Suprapubic skin (tissue), 4 donors: Measurements from ENCODE around the gene UGT1A8. TPM values are rescaled to one million over a fixed set of nuclear protein-coding genes. Genes with fewer than 3 reads are reported as not detected.

Experiments used
- DNase-seq, 2 donors: peaks; one replicate each; pipeline ENCODE4 v3.0.0-alpha.2; 2019; ENCODE audit warnings: low spot score in 2 of 2
- H3K27ac ChIP-seq: fragments of 200-600 bp; sonication (generic); one replicate; pipeline ENCODE4 v1.5.1; 2019
- H3K27me3 ChIP-seq: fragments of 200-600 bp; sonication (generic); one replicate; pipeline ENCODE4 v1.5.1; 2019
- H3K36me3 ChIP-seq: fragments of 200-600 bp; sonication (generic); one replicate; pipeline ENCODE4 v1.5.1; 2019
- H3K4me1 ChIP-seq: fragments of 200-600 bp; sonication (generic); one replicate; pipeline ENCODE4 v1.5.1; 2019
- H3K4me3 ChIP-seq: fragments of 200-600 bp; sonication (generic); one replicate; pipeline ENCODE4 v1.5.1; 2019; ENCODE audit warnings: mild to moderate bottlenecking
- H3K9me3 ChIP-seq: fragments of 200-600 bp; sonication (generic); one replicate; pipeline ENCODE4 v1.5.1; 2019
- CTCF ChIP-seq, 2 donors: fragments of 200-600 bp in 1 of 2; fragments of 450-650 bp in 1 of 2; sonication (generic) in 1 of 2; IDR thresholded peaks; one replicate each; pipeline ENCODE4 v1.5.1; 2016 to 2019; ENCODE audit warnings: antibody characterized with exemption in 2 of 2, mild to moderate bottlenecking in 1 of 2, moderate library complexity in 1 of 2
- EP300 ChIP-seq: sonication (generic); formaldehyde crosslinking; IDR thresholded peaks from one replicate; pipeline ENCODE4 v1.6.1; 2017; ENCODE audit warnings: antibody characterized with exemption
- POLR2A ChIP-seq, 2 donors: fragments of 450-650 bp; IDR thresholded peaks; one replicate each; pipeline ENCODE4 v1.6.1; 2017; ENCODE audit warnings: antibody characterized with exemption in 2 of 2, mild to moderate bottlenecking in 2 of 2, moderate library complexity in 2 of 2
- POLR2AphosphoS5 ChIP-seq, 3 donors: sonication (generic); formaldehyde crosslinking; IDR thresholded peaks; one replicate each; pipeline ENCODE4 v1.6.1; 2017; ENCODE audit warnings: antibody characterized with exemption in 3 of 3
- WGBS: methylation state at CpG from one replicate; pipeline ENCODE4 v1.1.5; 2018; 5-methylcytosine and 5-hydroxymethylcytosine counted together
- total RNA-seq, 4 donors: library from RNA; depleted of rRNA; stranded (reverse); fragments of >200 nt; gene quantifications; one replicate each; pipeline ENCODE4 v1.1.0, GENCODE V29; 2016

The UGT1A8 gene
- total RNA-seq, 4 donors from 2014 or later, result 0.47 TPM; not detected in 3

GRCh38 chr2:233672886-233673285 lies 55.5 kb downstream of the UGT1A8 start:
- H3K4me1 ChIP-seq, result no peaks in the 10 kb centered on the region
- no peak for TF ChIP-seq POLR2AphosphoS5 (IDR thresholded peaks at IDR 0.05)
- TF ChIP-seq POLR2A (IDR thresholded peaks at IDR 0.05), result no peak
- no peak for TF ChIP-seq CTCF (IDR thresholded peaks at IDR 0.05)
- no peak for TF ChIP-seq EP300
- H3K27ac ChIP-seq, result no peak overlapping the region
- H3K9me3 ChIP-seq, result no peaks in the 10 kb centered on the region
- H3K4me3 ChIP-seq, result no peak overlapping the region
- no peaks in the 10 kb centered on the region for H3K36me3 ChIP-seq
- no peak for DNase-seq
- WGBS, result 87% methylated on average over 3 of the region's 3 CpGs
- H3K27me3 ChIP-seq, result no peaks in the 10 kb centered on the region

GRCh38 chr2:233673896-233674295 lies 56.5 kb downstream of the UGT1A8 start:
- no peak overlapping the region for H3K4me3 ChIP-seq
- no peak overlapping the region for H3K27ac ChIP-seq
- H3K4me1 ChIP-seq, result no peaks in the 10 kb centered on the region
- TF ChIP-seq POLR2A (IDR thresholded peaks at IDR 0.05) (no peak), EP300 (no peak), POLR2AphosphoS5 (IDR thresholded peaks at IDR 0.05) (no peak), CTCF (IDR thresholded peaks at IDR 0.05) (no peak)
- H3K27me3 ChIP-seq, result no peaks in the 10 kb centered on the region
- no peaks in the 10 kb centered on the region for H3K9me3 ChIP-seq
- no peak for DNase-seq
- no peaks in the 10 kb centered on the region for H3K36me3 ChIP-seq

GRCh38 chr2:233674314-233674713 lies 56.9 kb downstream of the UGT1A8 start:
- no peaks in the 10 kb centered on the region for H3K36me3 ChIP-seq
- H3K27ac ChIP-seq, result no peak overlapping the region
- H3K4me1 ChIP-seq, result no peaks in the 10 kb centered on the region
- no peaks in the 10 kb centered on the region for H3K9me3 ChIP-seq
- no peak for DNase-seq
- TF ChIP-seq POLR2A (IDR thresholded peaks at IDR 0.05) (no peak), EP300 (no peak), CTCF (IDR thresholded peaks at IDR 0.05) (no peak), POLR2AphosphoS5 (IDR thresholded peaks at IDR 0.05) (no peak)
- WGBS, result 64% methylated on average over 1 of the region's 1 CpG
- no peak overlapping the region for H3K4me3 ChIP-seq
- H3K27me3 ChIP-seq, result no peaks in the 10 kb centered on the region

DNA sequence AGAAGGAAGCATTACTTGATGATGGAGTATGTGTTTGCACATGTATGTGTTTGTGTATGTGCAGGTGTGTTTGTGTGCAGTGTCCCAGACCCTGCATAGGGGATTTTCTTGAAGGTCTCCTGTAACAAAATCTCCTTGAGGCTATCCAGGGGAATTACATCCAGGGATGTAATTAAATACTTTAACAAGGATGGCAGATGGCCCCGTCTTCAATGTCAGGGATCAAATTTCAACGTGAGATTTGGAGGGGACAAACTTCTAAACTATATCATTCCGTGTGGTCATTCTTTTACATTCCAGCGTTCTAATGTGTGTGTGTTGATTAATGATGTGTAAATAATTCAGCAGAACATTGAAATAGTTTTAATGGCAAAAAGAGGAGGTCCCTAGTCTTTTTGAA lies 57.6 kb downstream of the UGT1A8 start:
- WGBS, result 57% methylated on average over 4 of the region's 4 CpGs
- Histone ChIP-seq H3K27ac (no peak overlapping the region), H3K36me3 (no peaks in the 10 kb centered on the region), H3K4me3 (no peak overlapping the region), H3K9me3 (no peaks in the 10 kb centered on the region), H3K27me3 (no peaks in the 10 kb centered on the region), H3K4me1 (no peaks in the 10 kb centered on the region)
- no peak for TF ChIP-seq CTCF (IDR thresholded peaks at IDR 0.05)
- no peak for TF ChIP-seq POLR2AphosphoS5 (IDR thresholded peaks at IDR 0.05)
- no peak for TF ChIP-seq POLR2A (IDR thresholded peaks at IDR 0.05)
- no peak for TF ChIP-seq EP300
- no peak for DNase-seq

DNA sequence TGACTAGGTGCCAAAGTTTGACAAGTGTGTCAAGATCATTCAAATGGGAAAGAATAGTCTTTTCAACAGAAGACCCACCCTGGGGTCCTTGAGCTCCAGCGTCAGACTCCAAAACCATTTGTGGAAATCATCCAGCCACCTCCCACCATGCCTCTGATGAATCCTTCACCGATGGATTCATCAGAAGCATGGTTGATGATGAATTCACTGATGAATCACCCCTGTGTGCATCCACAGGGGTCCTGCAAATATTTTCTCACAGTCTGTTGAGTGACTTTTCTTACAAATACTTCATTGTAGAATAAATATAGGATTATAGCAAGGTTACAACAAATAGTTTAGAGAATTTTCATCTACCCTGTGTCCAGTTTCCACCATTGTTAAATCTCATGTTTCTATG lies 58.6 kb downstream of the UGT1A8 start:
- H3K27ac ChIP-seq, result no peak overlapping the region
- no peaks in the 10 kb centered on the region for H3K36me3 ChIP-seq
- no peak overlapping the region for H3K4me3 ChIP-seq
- no peaks in the 10 kb centered on the region for H3K4me1 ChIP-seq
- DNase-seq, result no peak
- H3K27me3 ChIP-seq, result no peaks in the 10 kb centered on the region
- WGBS, result 80% methylated on average over 2 of the region's 2 CpGs
- H3K9me3 ChIP-seq, result no peaks in the 10 kb centered on the region
- TF ChIP-seq CTCF (IDR thresholded peaks at IDR 0.05) (no peak), EP300 (no peak), POLR2A (IDR thresholded peaks at IDR 0.05) (no peak), POLR2AphosphoS5 (IDR thresholded peaks at IDR 0.05) (no peak)
